HG03469 (cell line): ENCODE data around the gene SPDYE6.
"Not testable (repeated sequence)": the region's sequence is repeated elsewhere in the genome, so short reads cannot be mapped to it uniquely, and the experiment has no call there.

Experiments used
- ATAC-seq: cut with Tn5 transposase; IDR thresholded peaks from one replicate; pipeline ENCODE4 v1.9.1; 2021; ENCODE audit warnings: mild to moderate bottlenecking, moderate library complexity, moderate number of reproducible peaks; ENCODE audit not compliant: unreplicated experiment

SPDYE6 gene

DNA sequence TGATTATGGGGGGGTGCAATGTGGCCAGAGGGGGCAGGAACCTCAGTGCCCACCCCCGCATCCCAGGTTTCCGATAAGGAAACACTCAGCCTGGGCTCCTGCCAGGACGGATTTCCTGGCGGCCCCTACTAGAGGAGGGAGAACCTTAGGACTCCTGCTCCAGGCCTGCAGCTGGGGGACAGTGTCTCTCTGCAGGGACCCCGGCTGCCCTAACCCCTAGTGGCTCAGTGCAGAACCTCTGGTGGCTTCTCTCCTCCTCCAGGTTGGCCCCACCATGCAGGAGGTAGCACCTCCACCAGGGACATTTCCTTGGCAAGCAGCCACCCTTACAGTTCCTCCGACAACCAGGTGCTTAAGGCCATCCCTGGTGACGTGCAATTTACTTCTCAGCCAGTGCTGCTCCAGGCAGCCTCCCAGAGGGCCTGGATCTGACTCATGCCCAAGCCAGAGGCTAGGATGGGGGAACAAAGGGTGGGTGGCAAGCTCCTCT lies 37.7 kb downstream of the SPDYE6 start:
- ATAC-seq = no peak

DNA sequence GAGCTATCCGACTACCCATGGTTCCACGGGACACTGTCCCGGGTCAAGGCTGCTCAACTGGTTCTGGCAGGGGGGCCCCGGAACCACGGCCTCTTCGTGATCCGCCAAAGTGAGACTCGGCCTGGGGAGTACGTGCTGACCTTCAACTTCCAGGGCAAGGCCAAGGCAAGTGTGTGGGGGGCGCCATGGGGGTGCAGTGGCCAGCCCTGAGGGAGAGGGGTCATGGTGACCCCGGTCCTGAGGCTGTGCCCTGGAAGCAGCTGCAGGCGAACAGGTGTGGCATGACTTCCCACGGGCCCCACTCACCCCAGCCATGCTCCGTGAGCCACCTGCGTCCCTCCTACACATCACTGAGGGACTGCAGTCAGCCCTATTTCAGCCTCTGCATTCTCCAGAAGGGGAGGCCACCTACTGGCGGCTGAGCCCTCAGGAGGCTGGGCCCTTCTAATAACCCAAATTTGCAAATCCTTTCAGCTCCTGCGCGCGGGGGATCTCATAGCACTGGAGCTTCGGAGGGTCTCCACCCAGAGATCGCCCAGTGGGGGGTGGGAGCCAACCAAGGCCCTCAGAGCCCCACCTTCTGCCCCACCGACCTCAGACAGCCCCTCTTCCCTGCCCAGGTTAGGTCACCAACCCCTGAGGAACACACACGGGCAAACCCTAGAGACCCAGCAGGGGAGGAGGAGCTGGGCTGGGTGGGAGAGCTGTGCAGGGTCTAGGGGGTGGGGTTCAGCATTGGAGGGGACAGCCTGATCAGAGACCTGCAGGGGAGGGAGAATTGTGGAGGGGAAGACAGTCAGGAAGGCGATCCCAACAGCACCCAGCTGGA lies 38.8 kb downstream of the SPDYE6 start:
- ATAC-seq = no peak

DNA sequence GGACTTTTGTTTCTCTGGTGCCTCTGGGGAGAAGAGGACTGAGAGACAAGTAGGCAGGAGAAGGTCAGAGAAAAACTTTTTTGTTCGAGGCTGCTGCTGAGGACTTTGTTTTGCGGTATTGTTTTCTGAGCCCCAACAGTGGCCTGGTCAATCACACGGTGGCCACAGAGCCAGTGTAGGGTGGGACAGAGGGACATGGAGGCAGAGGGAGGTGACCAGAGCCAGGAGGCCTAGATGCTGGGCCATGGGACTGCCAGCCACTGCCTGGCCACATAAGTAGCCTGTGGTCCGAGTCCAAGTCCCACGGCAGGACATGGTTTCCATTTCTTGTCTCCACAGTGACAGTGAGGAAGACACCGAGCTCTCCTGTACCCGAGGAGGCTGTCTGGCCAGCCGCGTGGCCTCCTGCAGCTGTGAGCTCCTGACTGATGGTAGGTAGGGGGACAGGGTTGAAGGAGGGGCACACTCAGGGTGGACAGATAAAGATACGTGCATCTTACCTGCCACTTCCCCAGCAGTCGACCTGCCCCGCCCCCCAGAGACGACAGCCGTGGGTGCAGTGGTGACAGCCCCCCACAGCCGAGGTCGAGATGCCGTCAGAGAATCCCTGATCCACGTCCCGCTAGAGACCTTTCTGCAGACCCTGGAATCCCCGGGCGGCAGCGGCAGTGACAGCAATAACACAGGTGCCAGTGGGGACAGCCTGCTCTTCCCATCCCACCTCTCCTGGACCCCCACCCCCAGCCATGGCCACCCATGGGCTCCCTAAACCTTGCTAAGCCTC lies 42.1 kb downstream of the SPDYE6 start:
- no peak for ATAC-seq

DNA sequence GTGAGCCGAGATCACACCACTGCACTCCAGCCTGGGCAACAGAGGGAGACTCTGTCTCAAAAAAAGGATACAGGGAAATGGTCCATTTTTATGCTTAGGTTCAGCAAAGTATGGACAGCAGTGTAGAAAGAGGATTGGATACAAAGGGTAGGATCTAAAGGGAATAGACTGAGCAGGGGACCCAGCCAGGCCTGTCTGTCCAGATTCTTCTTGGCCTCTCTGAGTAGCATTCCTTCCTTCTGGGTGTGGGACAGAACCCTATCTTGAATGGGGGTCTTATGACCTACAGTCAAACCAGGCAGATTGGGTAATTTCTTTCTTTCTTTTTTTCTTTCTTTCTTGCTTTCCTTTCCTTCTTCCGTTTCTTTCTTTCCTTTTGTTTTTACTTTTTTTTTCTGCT lies 43.9 kb downstream of the SPDYE6 start:
- ATAC-seq = no peak

DNA sequence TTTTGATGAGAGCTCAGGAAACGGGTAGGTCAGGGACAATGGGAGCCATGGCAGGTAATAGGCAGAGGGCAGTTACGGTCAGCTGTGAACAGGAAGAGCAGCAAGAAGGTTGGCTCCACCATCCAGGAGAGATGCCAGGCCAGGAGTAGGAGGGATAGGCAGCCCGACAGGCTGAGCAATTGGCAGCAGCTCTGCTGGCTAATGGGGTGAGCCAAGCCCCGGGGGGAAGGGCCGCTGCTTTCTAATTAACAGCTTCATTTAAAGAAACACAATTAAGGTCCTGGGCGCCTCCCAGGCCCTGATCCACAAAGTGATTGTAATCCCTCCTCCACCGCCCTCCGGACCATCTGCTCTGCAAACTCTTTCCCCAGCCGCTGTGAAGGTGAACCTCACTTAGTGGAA lies 45.8 kb downstream of the SPDYE6 start:
- no peak for ATAC-seq

DNA sequence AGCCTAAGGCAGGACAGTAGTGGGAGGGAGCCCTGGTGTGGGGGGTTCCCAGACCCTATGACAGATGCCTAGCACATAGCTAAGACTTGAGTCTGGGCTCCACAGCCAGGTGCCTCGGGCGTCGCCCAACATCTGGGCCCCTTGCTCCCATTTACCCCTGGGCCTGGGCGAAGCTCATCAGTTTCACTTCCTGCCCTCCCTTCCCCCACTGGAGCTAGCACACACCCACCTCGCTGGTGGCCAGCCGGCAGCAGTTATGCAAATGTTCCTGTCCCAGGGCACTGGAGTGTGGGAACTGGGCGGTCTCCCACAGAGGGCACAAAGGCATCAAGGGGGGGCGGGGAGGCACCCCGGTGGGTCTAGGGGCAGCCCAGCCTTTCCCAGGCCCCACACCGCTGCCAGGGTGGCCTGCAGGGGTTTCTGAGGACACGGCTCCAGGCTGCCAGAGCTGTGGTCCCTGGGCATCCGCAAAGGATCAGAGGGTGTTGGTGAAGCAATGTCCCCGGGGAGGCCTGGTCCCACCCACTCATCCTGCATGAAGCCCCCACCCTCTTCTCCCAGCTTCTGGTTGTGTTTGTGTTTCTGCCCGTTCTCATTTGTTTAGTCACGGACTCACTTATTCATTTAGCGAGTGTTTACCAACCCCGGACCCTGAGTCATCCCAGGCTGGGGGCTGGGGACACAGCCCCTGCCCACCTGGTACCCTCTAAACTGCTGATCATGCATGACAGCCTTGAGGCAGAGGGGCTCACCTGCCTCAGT lies 49.1 kb downstream of the SPDYE6 start:
- ATAC-seq = peak; percentile 49

DNA sequence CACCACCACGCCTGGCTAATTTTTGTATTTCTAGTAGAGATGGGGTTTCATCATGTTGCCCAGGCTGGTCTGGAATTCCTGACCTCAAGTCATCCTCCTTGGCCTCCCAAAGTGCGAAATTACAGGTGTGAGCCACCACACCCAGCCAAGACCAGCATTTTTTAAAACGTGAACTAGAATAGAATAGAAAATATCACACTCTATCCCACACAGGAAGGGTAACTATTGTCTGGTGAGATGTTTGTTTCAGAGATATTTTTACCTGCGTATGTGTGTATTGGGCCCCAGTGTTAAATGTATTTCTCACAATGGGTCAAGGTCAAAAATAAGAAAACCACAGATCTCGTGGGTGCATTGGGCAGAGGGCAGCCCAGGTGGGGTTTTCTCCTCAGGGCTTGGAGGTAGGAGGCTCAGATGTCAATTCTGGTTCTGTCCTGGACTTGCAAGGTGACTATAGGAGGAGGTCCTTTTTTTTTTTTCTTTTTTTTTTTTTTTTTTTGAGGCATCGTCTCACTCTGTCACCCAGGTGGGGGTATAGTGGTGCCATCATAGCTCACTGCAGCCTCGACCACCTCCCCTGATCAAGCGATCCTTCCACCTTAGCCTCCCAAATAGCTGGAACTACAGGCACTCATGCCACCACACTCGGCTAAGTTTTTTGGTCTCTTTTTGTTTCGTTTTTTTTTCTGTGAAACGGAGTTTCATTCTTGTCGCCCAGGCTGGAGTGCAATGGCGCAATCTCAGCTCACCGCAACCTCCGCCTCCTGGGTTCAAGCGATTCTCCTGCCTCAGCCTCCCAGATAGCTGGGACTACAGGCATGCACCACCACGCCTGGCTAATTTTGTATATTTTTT lies 50.6 kb downstream of the SPDYE6 start:
- peak; percentile 33 for ATAC-seq

DNA sequence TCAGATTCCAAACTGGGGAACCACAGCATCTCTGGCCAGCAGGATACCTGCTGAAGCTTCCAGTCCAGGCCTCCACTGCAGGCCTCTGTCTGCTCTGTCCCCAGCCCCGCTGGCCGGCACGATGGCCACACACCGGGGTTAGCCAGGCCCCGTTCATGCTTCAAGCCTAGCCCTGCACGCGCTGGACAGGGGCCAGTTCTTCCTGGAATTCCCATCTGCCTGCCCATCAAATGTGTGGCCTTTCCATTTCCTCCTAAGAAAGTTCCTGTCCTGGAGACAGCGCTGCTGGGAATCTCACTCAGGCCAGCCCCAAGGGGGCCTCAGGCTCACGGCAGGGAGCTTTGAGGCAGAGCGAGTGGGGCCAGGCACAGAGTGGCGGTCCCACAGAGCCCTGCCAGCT lies 51.6 kb downstream of the SPDYE6 start:
- ATAC-seq = no peak

DNA sequence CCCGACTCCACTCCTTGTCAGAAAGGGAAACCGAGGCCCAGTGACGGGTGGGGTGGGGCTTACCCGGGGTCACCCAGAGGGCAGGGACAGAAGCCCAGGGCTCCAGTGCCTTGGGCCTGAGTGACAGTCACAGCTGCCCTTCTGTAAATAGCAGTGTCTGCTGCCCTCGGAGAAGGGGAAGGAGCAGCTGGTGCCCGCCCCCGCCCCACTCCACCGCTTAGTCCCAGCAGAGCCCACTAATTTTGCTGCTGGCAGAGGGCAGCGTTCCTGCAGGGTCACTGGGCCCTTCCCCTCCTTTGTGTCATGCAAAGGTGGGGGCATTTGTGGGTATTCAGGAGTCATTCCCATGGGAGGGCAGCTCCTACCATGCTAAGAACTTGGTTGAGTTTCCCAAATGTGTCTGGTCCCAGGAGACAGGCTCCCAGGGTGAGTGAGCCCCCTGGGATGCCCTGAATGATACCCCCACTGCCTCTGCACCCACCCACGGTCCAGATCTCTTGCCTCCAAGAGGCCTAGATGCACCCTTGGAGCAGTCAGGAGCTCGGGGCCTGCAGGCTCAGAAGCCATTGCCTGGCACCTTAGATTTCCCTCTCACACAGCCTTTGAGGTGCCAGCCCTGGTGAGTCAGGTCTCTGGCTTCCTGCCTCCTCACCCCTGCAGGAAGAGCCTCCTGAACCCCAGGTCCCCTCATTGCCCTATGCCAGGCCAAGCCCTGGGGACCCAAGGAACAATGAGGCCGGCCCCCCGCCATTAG lies 52.4 kb downstream of the SPDYE6 start:
- no peak for ATAC-seq

DNA sequence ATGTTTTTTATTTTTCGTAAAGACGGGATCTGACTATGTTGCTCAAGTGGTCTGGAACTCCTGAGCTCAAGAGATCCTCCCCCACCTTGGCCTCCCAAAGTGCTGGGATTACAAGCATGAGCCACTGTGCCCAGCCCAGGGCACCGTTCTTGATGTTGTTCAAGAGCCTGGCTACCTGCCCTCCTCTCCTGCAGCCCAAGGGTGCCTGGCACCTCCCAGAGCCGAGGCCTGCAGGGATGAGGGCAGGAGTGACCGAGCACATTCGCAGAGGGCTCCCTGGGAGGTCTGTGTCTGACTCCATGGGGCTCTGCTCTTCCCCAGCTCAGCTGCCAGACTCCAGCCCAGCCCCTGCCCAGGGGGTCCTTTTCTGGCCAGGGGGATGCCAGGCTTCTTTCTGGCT lies 54.2 kb downstream of the SPDYE6 start:
- ATAC-seq = no peak

DNA sequence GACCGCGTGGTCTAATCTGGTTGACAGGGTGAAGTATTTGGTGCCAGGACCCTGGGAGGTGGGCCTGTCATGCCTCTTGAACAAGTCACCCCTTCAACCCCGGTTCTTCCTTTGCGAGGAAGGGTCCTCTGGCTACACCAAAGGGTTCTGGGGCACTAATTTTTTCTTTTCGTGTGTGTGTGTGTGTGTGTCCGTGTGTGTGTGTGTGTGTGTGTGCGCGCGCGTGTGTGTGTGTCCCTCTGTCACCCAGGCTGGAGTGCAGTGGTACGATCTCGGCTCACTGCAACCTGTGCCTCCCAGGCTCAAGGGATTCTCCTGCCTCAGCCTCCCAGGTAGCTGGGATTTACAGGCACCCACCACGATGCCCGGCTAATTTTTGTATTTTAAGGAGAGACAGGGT lies 54.9 kb downstream of the SPDYE6 start:
- ATAC-seq = not testable (repeated sequence)

DNA sequence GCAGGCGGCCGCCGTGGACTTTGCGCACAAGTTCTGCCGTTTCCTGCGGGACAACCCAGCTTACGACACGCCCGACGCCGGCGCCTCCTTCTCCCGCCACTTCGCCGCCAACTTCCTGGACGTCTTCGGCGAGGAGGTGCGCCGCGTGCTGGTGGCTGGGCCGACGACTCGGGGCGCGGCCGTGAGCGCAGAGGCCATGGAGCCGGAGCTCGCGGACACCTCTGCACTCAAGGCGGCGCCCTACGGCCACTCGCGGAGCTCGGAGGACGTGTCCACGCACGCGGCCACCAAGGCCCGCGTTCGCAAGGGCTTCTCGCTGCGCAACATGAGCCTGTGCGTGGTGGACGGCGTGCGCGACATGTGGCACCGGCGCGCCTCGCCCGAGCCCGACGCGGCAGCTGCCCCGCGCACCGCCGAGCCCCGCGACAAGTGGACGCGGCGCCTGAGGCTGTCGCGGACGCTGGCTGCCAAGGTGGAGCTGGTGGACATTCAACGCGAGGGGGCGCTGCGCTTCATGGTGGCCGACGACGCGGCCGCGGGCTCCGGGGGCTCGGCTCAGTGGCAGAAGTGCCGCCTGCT lies 55.5 kb downstream of the SPDYE6 start:
- ATAC-seq = no peak

DNA sequence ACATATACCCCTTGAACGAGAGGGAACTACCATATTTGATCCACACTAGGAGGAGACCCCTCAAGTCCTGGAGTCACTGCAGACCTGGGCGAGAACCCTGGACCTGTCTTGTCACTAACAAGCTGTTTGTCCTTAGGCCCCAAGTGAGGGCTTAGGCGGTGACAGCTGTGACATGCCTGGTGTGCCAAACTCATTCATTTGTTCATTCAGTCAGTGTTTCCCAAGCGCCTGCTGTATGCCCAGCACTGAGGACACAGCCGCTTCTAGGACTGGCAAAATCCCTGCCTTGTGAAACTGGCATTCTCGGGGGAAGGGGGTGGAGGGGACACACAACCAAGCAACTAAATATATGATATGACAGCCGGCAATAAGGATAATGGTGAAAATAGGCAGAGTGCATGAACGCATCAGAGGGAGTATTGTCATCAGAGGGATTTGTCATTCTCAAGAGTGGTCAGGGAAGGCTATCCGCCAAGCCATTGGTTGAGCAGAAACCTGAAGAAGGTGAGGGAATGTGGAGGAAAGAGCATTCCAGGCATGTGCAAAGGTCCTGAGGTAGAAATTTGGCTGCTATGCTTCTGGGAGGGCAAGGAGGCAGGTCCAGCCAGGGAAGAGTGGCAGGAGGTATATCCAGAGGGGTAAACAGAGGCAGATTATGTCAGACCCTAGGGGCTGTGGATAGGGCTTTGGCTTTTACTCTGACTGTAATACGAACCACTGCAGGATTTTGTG lies 58.6 kb downstream of the SPDYE6 start:
- no peak for ATAC-seq

DNA sequence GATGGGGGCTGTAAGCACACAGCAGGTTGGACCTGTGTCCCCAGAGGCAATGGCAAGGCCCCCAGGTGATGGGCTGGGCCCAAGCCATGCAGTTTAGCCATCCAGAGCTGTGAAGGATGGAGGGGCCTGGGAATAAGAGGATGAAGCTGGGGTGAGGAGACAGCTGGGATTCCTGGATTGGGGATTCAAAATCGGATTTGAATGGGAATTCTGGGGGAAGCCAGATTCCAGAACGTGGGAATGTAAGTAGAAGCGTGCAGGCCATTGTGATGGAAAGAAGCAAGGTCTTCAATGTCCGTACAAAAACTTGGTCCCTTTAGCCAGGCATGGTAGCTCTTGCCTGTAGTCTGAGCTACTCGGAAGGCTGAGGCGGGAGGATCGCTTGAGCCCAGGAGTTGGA lies 59.7 kb downstream of the SPDYE6 start:
- no peak for ATAC-seq

DNA sequence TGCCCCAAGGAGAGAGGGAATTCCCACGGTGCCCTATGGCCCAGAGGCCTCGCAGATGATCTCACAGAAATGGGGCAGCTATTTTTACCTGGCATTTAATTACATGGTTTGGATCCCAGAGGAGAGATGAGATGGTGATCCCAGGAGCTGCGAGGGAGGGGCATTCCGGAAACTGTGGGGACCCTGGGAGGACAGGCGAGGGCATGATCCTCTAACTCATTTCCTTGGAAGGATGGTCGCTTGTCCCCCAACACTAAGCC lies 60.1 kb downstream of the SPDYE6 start:
- no peak for ATAC-seq
